ENCODE measurements around the gene MTCL1. TPM values are rescaled to one million over a fixed set of nuclear protein-coding genes. Genes with fewer than 3 reads are reported as not detected.

The MTCL1 gene
- total RNA-seq, 1 donor from 2014 or later: 15.9 TPM

DNA sequence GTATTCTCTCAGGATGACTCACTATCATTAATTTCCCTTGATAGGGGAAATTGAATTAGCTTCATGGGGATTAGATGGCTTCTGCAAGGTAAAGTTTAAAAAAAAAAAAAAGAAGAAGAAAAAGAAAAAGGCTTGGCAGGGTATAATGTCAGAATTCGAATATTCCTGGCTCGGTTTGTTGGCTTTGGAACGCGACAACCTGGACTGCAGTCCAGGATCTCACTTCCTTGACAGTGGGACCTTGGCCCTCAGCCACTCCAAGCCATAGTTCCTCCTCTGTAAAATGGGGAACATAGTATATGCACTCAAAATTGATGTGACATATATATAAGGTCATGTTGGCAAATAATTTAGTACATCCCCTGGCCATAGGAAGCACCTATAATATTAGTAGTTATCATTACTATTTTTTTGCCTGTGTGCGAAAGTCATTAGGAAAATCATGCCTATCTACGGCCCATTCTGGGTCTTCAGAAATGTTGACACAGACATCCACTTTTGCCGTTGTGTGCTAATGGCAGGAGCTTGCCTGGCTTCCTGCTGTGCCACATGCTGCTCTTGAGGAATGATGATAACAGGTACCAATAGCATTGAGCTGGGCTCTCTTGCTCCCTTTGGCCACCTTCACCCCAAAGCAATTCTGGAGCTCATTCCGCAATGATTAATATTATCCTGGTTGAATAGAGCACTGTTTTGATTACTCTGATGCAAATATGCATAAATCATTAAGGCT is 97.9 kb downstream of the MTCL1 start:
- DNase-seq (ENCODE audit: low spot score in 2 of 2): no peak

DNA sequence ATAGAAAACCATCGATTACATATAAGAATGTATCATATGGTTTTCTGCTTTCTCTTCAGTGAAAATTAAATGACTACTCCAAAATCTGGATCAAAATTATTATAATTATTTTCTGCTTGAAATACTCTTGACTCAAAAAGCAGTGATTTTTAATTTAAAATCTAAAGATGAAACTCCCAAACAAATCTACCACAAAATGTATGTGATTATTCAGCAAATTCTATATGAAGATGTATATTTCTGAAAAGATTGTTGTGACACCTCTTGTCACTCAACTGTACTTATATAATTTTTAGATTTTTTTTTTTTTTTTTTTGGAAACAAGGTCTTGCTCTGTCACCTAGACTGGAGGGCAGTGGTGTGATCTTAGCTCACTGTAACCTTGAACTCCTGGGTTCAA is 98.6 kb downstream of the MTCL1 start:
- DNase-seq (ENCODE audit: low spot score in 2 of 2) (no peak), FAIRE-seq (no peak)

More for the DNA sequence above, 97.9 kb downstream of the MTCL1 start:
- FAIRE-seq: no peak

DNA sequence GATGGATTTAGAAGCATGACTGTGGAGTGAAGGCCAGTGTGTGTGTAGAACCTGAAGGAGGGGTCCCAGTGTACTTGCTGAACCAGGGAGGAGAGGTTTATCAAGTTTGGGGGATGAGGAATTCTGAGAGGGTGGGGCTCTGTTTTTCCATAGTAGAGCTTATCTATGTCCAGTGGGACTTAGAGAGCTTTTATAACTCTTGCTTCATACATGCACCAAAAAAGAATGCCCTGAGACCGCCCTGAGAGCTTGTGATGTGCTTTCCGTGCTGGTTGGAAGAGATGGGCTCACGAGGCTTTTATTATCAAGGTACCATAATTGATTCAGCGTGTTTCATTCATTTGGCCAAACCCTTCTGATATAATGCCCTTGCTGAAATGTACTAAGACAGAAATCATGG is 100.2 kb downstream of the MTCL1 start:
- FAIRE-seq (no peak), DNase-seq (ENCODE audit: low spot score in 2 of 2) (no peak)

DNA sequence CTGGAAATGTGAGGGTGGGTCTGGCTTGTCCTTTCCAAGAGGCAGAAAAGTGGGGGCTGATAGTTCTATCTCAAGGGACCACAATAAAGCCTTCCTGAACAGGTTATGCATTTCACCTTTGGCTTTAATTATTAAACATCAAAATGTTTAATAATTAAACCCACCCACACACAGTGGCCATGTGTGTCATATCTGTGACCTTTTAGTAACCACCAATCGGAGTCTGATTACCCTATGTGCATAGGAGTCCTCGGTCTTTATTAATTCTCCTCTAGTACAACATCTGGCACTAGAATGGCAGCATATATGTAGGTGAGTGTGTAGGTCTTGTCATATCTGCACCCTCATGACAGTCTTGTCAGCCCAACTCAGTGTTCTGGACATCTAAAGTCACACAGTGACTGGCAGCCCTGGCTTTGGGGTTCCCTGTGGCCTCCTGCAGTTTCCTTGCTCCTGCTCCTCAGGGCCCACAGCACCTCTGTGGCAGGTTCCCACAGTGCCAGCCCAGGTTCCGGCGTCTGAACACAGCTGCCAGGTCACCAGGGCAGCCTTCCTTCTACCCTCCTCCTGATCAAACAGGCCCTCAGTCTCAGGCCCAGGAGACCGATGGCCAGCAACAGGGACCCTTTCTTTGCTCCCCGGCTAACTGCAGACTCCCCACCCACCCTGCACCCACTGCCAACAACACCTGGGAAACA is 100.9 kb downstream of the MTCL1 start:
- DNase-seq (ENCODE audit: low spot score in 2 of 2) (no peak), FAIRE-seq (no peak)

DNA sequence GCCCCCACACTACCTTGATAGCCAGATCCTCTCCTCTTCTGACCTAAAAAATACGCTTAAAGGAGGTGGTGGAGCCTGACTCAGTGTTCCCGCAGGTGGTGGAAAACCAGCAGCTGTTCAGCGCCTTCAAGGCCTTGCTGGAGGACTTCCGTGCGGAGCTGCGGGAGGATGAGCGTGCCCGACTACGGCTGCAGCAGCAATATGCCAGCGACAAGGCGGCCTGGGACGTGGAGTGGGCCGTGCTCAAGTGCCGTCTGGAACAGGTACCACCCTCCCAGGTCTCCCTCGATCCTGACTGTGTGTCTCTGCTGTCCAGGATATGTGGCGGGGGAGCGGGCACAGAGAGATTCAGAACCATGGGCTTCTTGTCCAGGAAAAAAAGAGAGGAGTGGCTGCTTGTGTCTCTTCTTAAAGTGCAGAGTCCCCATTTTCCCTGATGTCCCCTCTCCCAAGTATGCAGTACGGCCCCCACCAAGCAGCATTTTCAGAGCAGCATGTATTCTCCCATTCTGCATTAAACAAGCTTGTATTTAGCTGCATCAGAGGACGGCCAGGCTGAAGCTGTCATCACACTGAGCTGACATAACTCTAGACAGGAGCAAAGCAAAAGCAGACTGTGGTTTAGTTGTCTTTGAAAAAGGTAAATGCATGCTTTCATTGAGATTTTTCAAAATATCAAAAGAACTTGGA is 101.6 kb downstream of the MTCL1 start:
- FAIRE-seq: no peak
- DNase-seq (ENCODE audit: low spot score in 2 of 2): no peak

DNA sequence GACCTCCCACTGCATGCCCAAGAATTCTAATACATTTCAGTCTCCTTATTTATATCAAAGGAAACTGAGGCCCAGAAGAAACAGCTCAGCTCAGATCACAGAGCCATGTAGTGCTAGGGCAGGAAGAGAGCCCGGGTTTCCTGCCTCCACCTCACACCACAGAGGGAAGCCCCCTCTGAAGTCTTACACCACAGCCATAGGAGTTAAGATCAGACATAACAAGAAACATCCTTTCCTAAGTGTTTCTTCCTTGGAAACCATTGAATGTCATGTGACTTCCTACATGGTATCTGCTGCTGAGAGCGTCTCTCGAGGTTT is 102.1 kb downstream of the MTCL1 start:
- FAIRE-seq (no peak), DNase-seq (ENCODE audit: low spot score in 2 of 2) (no peak)

DNA sequence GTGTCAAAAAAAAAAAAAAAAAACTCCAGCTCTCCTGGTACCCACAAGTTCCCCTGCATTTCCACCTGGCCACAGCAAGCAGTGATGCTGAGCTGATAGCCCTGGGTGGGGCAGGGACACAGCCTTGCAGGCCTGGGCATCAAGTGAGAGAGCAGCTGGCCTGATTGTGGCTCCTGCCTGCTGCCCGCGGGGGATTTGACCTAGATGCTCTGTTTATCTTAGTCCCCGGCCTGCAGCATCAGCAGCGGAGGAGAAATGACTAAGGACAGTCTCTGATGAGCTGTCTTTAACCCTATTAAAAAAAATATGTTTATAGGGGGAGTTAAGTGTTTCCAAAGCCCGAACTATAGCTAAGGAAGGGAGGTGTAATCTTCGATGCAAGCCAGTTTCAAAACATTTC is 102.6 kb downstream of the MTCL1 start:
- FAIRE-seq: no peak
- DNase-seq (ENCODE audit: low spot score in 2 of 2): no peak

DNA sequence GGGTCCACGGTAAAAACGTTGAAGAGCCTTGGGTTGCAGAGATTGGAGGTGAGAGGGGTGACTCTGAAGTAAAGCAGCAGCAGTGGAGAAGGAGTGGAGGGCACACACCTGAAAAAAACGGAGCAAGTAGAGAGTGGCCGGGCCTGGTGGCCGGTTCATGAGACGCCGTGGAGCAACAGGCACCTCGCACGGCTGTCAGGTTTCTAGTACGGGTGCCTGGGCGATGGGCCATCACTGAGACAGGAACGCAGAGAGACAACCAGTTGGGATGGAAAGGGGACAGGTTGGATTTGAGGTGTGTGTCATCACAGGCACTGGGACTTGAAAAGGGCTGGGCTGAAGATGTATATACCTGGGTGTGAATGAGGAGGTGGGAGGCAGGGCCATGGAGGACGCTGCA is 104.2 kb downstream of the MTCL1 start:
- DNase-seq (ENCODE audit: low spot score in 2 of 2) (no peak), FAIRE-seq (no peak)

DNA sequence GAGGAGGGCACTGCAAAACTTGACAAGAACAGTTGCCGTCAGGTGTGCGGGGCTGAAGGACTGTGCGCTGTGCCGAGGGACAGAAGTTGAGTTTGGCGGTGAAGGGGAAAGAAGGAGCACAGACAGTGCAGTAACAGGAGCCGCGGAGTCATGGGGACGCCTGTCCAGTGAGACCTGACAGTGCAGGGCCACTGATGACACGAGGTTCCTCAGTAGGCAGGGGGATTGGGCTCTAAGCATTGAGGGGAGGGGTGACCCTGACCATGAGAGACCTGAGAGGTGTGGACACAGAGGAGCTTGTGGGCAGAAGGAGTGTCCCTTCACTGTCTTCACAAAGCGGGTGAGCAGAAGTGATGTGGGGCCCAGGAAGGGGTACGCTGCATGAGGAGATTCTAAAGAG is 104.8 kb downstream of the MTCL1 start:
- no peak for FAIRE-seq

DNA sequence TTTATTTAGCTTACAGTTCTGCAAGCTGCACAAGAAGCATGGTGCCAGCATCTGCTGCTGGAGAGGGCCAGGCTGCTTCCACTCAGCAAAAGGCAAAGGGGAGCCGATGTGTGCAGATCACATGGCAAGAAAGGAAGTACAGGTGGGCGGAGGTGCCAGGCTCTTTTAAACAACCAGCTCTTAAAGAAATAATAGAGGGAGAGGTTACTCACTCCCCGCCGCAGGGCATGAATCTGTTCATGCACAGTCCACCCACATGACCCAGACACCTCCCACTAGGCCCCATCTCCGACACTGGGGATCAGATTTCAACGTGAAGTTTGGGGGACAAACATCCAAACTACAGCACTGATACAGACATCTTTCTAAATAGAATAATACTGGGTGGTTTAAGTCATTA is 105.8 kb downstream of the MTCL1 start:
- FAIRE-seq: no peak

More for the DNA sequence above, 104.8 kb downstream of the MTCL1 start:
- DNase-seq (ENCODE audit: low spot score in 2 of 2): no peak

DNA sequence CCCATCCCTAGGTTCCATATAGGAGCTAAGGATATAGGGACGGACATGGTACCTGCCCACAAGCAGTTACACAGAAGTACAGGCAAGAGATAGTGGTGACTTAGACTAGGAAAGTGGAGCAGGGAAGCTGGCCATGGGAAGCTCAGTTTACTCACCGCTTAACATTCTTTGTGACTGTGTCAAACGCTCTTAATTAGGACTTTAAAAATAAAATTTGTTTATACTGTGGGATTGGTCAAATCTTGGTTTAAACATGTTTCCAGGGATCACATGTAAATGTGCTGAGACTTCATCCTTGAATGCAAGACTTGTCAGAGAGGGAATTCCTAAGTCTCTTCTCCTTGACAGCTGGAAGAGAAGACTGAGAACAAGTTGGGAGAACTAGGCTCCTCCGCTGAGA is 107.3 kb downstream of the MTCL1 start:
- DNase-seq (ENCODE audit: low spot score in 2 of 2) (no peak), FAIRE-seq (no peak)

More for the DNA sequence above, 105.8 kb downstream of the MTCL1 start:
- no peak for DNase-seq (ENCODE audit: low spot score in 2 of 2)

DNA sequence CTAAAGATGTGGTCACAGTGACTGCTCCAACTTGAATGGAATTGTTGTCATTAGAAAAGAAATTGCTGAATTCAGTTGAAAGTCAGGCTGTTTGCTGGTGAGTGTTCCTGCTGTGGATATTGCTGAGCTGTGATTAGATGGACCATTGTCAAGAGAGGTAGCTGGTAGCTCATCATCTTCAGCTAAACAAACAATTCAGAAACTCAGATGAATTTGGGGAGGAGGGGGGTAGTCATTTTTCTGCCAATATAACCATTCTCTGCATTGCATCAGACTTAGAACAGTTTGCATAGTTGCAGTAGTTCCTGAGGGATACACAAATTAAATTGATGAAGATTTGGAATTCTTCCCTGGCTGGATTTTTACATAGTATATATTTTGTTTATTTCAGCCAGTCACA is 108.3 kb downstream of the MTCL1 start:
- DNase-seq (ENCODE audit: low spot score in 2 of 2): no peak
- FAIRE-seq: no peak

DNA sequence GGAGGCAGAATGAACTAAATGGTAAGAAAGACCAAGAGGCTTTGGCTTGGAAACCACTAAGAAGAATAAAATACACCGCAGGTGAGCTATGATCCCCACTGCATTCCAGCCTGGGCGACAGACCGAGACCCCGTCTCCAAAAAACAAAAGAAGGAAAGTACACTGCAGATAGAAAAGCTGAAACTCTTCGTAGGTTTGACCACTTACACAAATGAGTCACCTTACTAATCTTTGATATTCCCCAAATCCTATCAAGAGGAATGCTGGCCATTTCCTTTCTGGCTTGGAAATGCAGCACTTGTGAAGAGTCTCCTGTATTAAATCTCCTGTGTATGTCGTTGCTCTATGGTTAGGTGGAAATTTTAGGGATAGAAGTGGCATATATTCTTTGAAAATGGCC is 108.8 kb downstream of the MTCL1 start:
- no peak for DNase-seq (ENCODE audit: low spot score in 2 of 2)
- no peak for FAIRE-seq

DNA sequence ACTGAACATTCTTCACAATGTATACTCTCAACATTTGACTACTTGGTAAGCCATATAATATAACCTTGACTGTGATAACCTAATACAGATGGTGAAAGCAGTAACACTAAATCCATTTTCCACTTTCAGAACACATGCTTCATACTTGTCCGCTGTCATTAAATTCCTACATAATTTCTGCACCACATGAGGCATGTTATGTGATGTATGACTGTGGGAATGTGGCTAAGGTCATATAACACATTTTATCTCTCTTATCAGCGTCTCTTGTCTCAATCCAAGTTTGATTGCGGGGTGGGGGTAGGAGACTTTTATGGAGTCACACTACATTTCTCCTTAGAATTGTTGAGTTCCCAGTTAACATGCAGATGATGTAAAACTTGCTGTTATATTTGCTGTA is 110.9 kb downstream of the MTCL1 start:
- FAIRE-seq: no peak
- DNase-seq (ENCODE audit: low spot score in 2 of 2): no peak

DNA sequence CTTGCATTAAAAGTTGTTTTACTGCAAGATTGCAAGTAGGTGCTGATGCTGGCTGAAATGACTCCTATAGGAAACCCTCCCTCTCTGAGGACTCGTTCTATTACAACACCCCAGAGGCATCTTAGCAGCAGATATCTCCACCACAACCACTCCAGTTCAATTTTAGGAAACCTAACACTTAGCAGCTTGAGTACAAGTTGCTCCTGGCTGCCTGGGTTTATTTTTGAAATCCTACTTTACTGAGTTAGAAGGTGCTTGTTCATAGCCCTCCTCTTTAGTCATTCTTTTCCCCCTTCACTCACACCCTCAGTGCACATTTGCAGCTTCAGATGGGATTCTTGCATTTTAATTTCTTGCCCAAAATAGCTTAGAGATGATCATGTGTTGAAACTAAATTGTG is 111.5 kb downstream of the MTCL1 start:
- FAIRE-seq (no peak), DNase-seq (ENCODE audit: low spot score in 2 of 2) (no peak)

DNA sequence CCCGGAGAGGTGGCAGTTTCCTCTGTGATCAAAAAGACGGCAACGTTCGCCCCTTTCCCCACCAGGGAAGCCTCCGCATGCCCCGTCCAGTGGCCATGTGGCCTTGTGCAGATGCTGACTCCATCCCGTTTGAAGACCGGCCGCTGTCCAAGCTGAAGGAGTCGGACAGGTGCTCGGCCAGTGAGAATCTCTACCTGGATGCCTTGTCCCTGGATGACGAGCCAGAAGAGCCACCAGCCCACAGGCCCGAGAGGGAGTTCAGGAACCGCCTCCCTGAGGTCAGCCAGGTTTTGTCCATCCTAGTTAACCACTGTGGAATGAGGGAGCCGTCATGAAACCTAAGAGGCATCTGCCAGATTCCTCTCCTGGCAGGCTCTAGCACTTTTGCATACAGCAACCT is 113.6 kb downstream of the MTCL1 start:
- FAIRE-seq (no peak), DNase-seq (ENCODE audit: low spot score in 2 of 2) (no peak)

DNA sequence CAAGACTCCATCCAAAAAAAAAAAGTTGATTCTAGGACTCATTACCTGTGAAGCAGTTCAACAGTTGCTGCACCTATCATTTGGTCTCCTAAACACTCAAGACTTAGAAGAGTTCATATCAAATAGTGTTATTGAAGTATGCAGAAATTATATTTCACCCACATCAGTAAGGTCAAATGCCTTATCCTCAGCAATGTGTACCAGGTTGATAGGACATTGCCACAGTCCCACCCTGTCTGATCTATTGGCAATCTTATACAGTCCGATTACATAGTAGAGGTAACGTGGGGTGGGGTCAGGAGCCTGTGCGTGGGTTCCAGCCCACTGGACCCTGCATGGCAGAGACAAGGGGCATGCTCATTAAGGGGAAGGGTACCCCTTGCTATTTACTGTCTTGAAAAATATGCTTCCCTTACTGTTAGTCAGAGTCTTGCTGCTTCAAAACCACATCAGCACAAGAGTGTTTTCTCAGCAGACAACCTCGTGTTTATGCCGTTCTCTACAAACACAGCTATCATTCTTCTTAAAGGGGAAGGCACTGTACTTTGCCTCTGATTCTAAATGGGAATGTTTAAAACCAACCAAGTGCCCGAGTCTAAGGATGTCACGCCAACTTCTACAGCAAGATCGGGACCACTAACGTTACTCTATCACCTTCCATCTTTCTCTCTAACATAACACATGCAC is 115.2 kb downstream of the MTCL1 start:
- no peak for FAIRE-seq
- no peak for DNase-seq (ENCODE audit: low spot score in 2 of 2)

DNA sequence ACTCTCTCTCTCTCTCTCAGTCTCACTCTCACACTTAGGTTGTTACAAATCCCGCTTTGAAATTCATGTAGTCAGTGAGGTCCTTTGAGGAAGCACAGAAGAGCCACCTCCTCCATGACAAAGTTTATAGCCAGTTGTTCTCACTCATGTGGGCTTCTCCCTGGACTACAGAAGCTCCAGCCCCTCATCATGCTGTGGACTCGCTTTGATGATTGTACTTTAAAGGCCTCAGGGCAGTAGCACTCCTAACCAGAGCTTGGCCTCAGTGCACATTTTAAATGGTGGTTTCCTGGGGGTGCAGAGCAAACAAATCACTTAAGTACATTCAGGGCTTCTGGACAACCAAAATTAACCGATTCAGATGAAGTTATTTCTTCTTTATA is 115.7 kb downstream of the MTCL1 start:
- no peak for DNase-seq (ENCODE audit: low spot score in 2 of 2)
- no peak for FAIRE-seq

DNA sequence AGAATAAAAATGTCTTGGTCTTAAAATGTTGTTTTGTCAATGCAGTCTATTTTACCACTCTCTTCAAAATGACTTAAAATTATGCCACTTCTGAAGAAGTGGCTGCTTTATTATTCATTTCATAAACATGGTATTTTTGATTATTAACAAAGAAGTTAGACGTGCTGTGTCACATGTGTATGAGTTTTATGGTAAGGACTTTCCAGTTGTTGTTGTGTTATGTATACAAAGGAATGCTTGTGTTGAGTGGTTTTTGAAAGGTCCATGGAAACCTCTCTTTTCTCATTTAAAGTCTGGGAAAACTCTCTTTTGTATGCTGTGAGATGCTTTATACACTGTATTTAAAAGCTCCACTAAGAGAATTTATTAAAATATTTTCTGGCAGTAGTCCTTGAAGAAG is 116.2 kb downstream of the MTCL1 start:
- DNase-seq (ENCODE audit: low spot score in 2 of 2) (no peak), FAIRE-seq (no peak)

DNA sequence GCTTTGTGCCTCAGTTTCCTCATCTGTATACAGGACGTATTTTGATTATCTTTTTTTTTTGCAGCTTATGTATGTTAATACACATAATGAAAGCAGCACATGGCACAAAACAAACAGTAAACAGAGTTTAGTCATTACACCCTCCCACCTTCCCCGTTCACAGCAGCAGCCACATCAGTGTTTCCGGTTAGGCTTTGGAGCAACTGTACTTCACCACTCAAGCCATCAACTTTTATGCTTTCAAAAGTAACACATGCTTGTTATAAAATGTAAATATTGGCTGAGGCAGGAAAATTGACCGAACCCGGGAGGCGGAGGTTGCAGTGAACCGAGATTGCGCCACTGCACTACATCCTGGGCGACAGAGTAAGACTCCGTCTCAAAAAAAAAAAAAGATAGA is 117.3 kb downstream of the MTCL1 start:
- DNase-seq (ENCODE audit: low spot score in 2 of 2): no peak
- no peak for FAIRE-seq

DNA sequence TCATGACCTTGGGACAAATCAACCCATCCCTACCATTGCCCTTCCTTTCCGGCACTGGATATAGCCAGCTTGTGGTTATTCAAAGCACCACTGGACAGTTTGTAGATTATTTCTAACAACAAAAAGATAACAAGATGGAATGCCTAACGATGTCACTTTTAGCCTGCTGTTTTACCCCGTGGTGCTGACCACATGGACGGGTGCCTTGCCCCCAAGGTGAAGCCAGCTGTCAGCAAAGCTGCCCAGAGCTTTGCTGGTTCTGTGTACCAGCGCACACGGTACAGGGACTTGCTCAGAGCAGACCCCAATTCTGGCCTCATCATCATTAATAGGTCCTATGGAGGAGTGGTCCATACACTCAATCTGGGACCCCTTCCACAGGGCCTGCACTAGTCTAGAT is 118.2 kb downstream of the MTCL1 start:
- FAIRE-seq: no peak
- DNase-seq (ENCODE audit: low spot score in 2 of 2): no peak

Data from frontal cortex (tissue), 4 donors.